GM18870 (cell line): Measurements from ENCODE around the gene ULBP3.

Source experiments
- ATAC-seq: cut with Tn5 transposase; IDR thresholded peaks from one replicate; pipeline ENCODE4 v1.9.1; 2021; ENCODE audit warnings: moderate library complexity; ENCODE audit not compliant: unreplicated experiment

Gene ULBP3

DNA sequence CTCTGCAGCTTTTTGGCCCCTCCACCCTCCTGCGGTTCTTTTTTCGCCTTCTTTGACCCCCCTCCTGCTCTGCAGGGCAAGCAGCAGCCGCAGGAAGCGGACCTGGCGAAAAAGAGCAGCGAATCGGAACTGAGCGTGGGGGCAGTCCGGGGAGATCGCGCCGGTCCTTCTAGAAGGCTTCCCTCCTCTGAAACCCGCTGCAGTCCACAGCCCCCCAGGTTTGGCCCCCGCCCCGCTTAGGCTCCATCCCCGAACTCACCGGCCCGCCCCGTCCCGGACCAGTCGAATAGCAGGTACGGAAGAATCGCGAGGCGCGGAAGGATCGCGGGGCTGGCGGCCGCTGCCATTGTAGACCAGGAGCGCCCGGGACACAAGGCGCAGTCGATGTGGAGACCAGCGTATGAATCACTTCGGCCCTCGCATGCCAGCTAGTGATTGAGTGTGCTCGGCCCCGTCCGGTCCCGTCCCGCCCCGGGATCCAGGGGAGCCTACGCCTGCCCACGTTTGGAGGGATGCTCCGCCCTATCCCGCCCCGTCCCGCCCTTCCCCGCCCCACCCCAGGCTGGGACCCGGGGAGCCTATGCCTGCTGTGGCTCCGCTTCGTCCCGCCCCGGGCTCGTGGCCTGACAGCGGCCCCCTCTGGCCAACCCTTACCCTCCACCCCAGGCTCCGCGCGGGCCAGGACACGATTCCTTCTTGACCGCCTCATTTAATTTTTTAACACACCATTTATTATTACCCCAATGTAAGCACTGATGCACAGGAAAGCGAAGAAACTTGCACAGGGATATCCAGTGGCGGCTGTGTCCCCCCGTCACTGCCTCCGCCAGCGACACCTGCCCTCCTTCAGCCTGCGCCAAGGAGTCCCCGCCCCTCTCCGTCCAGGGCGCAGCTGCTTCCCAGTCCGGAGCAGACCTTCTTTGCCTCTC is at the start of gene ULBP3:
ULBP3 (minus strand) TSS at position 402 of the 929 bp plus-strand sequence; CDS start at position 347, 55 bp downstream.
- ATAC-seq: no peak

- no peak for ATAC-seq
These were observed 49.7 kb upstream of the ULBP3 start for GRCh38 chr6:150118627-150119026.

DNA sequence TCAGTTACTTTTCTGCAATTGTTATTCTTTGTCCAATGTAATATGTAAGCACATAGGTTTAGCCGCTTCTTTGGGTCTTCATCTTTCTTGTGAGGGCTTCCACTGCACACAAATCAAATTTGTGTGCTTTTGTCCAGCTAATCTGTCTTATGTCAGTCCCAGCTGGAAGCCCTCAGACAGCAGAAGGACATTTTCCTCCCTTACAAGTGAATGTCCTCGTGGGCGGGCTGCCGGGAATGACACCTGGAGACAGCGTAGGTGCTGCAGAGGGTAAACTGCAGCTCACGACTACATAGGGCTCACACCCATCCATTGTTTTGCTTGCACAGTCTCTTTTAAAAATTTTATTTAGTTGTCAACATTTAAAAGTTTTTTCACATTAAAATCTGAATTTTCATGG is 49.3 kb upstream of the ULBP3 start:
- no peak for ATAC-seq

GRCh38 chr6:150116200-150116800 is 47.4 kb upstream of the ULBP3 start:
- no peak for ATAC-seq

DNA sequence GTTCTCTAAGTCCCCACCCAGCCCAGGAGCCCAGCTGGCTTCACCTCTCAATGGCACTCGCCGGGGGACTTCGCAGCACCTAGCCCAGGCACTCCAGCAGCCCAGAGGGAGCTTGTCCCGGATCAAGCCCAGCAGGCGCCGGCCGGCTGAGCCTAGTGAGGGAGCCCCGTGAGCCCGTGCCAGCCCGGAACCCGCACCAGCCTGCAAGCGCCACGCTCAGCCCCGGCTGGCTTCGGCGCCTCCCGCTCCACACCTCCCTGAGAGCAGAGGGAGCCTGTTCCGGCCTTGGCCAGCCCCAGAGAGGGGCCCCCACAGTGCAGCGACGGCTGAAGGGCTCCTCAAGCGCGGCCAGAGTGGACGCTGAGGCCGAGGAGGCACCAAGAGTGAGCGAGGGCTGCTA is 46.8 kb upstream of the ULBP3 start:
- no peak for ATAC-seq

- ATAC-seq: no peak
These were observed 43.3 kb upstream of the ULBP3 start for GRCh38 chr6:150112233-150112632.

GRCh38 chr6:150102750-150103270 is 33.9 kb upstream of the ULBP3 start:
- ATAC-seq: no peak

GRCh38 chr6:150100745-150101144 is 31.8 kb upstream of the ULBP3 start:
- no peak for ATAC-seq

- no peak for ATAC-seq
These were observed 31.0 kb upstream of the ULBP3 start for GRCh38 chr6:150099953-150100352.

DNA sequence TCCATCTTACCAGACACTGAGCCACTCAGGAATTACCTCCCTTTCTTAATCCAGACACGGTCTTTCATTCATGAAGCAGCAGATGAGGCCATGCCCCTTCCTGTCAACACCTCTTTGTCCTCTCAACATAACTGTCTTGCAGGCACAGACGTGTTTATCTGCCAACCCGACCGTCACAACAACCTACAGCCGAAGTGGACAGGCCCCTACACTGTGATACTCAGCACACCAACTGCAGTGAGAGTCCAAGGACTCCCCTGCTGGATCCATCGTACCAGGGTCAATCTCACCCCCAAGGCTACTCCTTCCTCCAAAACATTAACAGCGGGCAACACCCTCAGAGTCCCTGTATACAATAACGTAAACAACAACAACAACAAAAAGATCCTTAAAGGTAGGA is 30.6 kb upstream of the ULBP3 start:
- no peak for ATAC-seq

DNA sequence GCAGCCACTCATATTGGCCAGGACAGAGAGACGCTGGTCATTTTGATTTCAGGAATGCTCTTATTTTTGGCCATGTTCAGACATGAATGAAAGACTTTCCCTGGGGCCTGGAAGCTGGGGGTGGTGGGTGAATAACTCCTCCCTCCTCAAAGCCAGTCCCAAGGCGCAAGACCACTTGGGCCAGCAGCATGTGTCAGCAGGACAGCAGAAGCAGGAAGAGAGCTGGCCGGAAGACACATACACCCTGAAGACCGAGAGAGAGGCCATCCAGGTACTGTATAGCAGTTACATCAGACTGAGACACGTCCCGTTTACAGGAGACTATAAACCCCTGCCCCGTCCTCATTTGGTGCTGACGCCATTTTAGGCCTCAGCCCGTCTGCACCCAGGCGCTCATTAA is 29.2 kb upstream of the ULBP3 start:
- no peak for ATAC-seq

DNA sequence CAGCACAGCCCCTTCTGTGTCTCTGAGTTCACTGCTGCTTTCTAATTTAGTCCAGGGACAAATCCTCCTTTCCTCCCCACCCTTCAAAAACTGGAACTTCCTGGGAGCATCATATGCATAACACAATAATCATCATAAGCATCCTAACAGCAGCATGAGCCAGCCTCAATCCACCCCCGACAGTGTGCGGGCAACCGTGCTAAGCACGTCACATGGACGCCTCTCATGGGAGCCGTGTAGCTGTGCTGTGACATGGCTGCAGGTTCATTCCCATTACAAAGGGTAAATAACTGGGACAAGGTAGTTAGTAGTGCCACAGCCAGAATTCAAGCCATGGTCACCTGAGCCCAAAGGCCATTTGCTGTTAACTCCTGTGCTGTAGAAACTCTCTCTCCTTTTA is 24.5 kb upstream of the ULBP3 start:
- ATAC-seq: no peak

GRCh38 chr6:150091476-150091875 is 22.6 kb upstream of the ULBP3 start:
- no peak for ATAC-seq

DNA sequence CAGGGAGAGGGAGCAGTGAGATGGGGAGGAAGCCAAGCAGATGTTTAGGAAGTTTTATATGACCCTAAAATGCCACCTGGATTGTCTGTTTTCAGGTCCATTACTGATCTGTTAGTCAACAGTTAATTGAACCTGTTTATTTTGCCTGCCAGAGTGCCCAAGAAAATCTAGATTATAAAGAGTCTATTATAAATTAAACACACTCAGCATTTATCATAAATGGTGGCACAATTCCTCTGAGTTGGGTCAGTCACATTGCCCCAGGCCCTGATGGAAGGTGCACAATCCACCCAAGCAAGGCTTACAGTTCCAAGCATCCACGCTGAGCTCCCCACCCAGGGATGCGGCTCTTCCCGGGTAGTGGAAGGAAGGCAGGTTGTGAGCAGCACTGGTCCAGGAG is 21.4 kb upstream of the ULBP3 start:
- ATAC-seq: no peak

- no peak for ATAC-seq
These were observed 19.7 kb upstream of the ULBP3 start for GRCh38 chr6:150088481-150089154.

DNA sequence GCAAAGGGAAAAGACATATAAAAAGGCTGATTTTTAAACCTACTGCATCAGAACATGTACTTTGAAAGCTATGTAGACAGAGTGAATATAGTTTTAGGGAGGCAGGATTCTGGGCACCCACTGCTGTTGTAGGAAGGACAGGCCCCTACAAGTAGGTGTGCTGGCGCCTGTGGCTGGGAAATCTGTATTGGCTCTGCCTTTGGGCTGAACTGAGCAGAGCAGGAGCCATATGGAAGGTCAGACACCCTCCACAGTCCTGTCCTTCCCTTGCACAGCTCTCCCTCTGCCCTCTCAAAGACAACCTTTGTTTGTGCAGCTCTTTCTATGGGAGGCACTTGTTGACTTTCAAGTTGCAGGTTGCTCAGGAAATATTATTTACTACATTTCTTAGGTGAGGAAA is 18.4 kb upstream of the ULBP3 start:
- ATAC-seq: no peak

GRCh38 chr6:150086026-150086425 is 17.1 kb upstream of the ULBP3 start:
- ATAC-seq: no peak

DNA sequence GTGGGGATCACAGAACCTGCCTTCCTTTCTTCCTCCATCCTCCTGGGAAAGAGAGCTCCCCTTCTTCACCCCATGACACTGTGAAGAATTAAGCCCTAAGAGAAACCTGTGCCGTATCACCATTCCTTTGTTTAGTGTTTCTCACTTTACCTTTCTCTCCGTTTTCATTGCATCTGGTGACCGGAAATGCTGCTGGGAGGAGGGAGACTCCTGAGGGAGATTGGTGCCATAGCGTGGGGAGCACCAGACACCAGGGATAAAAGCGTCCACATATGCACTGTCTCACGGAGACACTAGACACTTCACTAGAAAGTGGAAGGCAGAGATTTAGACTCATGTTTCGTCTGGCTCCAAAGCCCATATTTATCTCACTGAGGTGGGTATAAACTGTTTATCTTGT is 15.5 kb upstream of the ULBP3 start:
- ATAC-seq: no peak

DNA sequence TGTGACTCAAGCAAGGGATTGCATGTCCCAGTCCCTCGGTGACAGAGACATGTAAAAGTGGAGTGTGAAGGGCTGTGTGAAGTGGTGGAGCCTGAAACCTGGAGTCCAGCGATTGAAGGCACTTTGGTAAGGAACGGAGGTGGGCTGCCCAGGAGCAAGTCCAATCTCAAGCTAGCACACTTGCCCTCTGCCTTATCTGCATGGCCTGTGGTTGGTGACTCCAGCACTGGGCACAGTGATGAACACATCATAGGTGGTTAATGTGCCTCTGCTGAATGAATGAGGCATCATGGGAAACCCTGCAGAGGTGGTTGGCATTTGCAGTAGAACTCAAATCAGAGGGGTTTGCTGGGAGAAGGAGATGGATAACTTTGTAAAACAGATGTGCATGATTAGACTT is 14.9 kb upstream of the ULBP3 start:
- no peak for ATAC-seq

DNA sequence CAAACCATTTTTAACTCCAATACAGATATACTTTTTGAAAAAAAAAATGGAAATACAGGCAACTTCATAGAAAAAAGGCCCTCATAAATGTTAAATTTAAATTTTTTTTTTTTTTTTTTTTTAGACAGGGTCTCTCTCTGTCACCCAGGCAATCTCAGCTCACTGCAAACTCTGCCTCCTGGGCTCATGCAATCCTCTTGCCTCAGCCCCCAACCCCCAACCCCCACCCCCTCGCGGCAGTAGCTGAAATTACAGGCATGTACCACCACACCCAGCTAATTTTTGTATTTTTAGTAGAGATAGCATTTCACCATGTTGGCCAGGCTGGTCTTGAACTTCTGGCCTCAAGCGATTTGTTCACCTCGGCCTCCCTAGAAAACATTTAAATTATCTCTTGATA is 12.8 kb upstream of the ULBP3 start:
- ATAC-seq: no peak

DNA sequence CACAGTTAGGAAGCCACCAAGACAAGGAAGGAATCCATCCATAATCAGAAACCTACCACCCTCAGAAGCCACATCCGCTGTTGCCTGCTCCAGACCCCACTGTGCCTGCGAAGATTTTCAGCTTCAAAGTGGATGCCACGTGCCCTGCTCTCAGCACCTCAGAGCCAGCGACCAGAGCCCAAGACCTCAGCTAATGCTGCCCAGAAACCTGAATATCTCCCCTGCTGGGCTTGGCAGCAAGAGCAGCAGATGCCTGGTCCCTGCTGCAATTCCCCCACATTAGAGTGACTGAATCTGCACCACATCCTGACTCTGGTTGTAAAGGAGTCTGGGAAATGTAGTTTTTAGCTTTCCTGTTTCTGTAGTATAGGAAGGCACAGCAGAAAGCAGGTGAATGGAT is 10.7 kb upstream of the ULBP3 start:
- no peak for ATAC-seq

DNA sequence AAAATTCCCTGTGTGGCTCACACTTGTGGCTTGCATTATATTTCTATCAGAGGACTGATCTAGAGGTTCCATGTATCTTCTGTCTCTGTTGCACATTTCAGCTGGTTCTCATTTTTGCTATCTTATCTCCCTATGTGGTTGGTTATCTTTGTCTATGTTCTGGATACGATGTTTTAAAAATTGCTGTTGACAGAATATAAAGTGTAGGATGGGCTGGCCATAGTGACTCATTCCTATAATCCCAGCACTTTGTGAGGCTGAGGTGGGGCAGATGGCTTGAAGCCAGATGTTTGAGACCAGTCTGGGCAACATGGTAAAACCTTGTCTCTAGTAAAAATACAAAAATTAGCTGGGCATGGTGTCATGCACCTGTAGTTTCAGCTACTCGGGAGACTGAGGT is 9.9 kb upstream of the ULBP3 start:
- ATAC-seq: no peak
